BLaER1 (cell line): Measurements from ENCODE around the gene FCF1.

ENCODE experiments used
- H3K27ac ChIP-seq: shearing (Covaris generic); formaldehyde crosslinking; 2 replicates; pipeline ENCODE4 v1.8.1; 2022
- H3K27me3 ChIP-seq: shearing (Covaris generic); formaldehyde crosslinking; 2 replicates; pipeline ENCODE4 v1.8.1; 2022
- H3K36me3 ChIP-seq: shearing (Covaris generic); formaldehyde crosslinking; 2 replicates; pipeline ENCODE4 v1.8.1; 2022
- H3K4me1 ChIP-seq: shearing (Covaris generic); formaldehyde crosslinking; 2 replicates; pipeline ENCODE4 v1.8.1; 2022
- H3K4me2 ChIP-seq: shearing (Covaris generic); formaldehyde crosslinking; 2 replicates; pipeline ENCODE4 v1.8.1; 2022
- H3K4me3 ChIP-seq: shearing (Covaris generic); formaldehyde crosslinking; 2 replicates; pipeline ENCODE4 v1.8.1; 2022
- H3K9ac ChIP-seq: shearing (Covaris generic); formaldehyde crosslinking; 2 replicates; pipeline ENCODE4 v1.8.1; 2022
- H3K9me3 ChIP-seq: shearing (Covaris generic); formaldehyde crosslinking; 2 replicates; pipeline ENCODE4 v1.8.1; 2022
- H4K20me1 ChIP-seq: shearing (Covaris generic); formaldehyde crosslinking; 2 replicates; pipeline ENCODE4 v1.8.1; 2022
- Cebpa-rat ChIP-seq: shearing (Covaris generic); IDR thresholded peaks from 2 replicates; pipeline ENCODE4 v1.8.1; 2022

The FCF1 gene

DNA sequence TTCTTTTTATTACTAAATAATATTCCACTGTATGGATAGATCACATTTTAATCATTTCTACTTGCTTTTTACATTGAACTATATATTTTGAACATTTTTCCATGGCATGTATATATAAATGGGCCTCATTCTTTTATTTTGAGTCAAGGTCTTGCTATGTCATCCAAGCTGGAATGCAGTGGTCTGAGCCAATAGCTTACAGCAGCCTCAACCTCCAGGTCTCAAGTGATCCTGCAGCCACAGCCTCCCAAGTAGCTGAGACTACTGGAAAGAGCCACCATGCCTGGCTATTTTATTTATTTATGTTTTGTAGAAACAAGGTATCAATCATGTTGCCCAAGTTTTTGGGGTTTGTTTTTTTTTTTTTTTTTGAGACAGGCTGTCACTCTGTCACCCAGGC is 7.6 kb downstream of the FCF1 start:
- no peak overlapping the region for H3K9ac ChIP-seq
- peaks cover 4% of the 10 kb centered on the region; the same call in 1 of the 2 replicates for H3K9me3 ChIP-seq
- no peak overlapping the region for H3K27ac ChIP-seq
- no peak overlapping the region for H3K4me3 ChIP-seq
- H3K4me2 ChIP-seq = no peak overlapping the region
- no peaks in the 10 kb centered on the region for H3K4me1 ChIP-seq
- TF ChIP-seq Cebpa-rat = no peak
- H4K20me1 ChIP-seq = no peaks in the 10 kb centered on the region
- H3K36me3 ChIP-seq = peaks cover 89% of the 10 kb centered on the region
- no peaks in the 10 kb centered on the region for H3K27me3 ChIP-seq

DNA sequence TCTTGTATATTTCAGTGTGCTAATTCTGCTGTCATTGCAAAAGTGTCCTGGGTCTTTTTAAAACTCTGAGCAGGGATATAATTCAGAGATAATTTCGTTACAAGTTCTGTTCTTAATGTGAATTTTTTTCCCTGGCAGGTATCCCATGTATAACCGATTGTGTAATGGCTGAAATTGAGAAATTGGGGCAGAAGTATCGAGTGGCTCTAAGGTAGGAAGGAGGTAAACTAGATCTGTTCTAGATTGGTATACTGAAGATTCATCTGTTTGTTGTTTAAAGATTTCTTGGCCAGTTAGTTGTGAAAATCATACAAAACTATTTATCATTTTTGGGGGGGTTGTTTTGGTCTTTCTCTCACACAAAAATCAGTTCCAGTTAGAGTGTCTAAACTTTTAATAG is 10.2 kb downstream of the FCF1 start:
- no peak overlapping the region for H3K9ac ChIP-seq
- no peak overlapping the region for H3K27ac ChIP-seq
- peaks cover 13% of the 10 kb centered on the region for H3K9me3 ChIP-seq
- no peaks in the 10 kb centered on the region for H4K20me1 ChIP-seq
- H3K27me3 ChIP-seq = no peaks in the 10 kb centered on the region
- no peak overlapping the region for H3K4me3 ChIP-seq
- H3K4me1 ChIP-seq = no peaks in the 10 kb centered on the region
- H3K4me2 ChIP-seq = no peak overlapping the region
- TF ChIP-seq Cebpa-rat = no peak
- peaks cover 73% of the 10 kb centered on the region for H3K36me3 ChIP-seq

DNA sequence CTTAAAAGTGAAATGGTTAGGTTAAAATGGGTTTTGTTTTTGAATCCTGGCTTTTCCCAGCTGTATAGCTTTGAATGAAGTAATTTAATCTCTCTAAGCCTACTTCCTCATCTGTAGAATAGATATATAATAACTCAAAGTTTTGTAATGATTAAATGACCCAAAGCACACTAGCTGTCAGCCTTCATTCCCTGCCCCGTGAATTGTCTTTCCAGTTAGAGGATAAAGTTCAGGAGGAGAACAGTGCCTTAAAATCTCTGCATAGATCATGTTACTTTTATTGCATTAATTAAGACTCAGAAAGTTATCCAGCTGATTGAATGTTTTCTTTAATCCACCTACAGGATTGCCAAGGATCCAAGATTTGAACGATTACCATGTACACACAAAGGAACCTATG is 19.4 kb downstream of the FCF1 start:
- no peaks in the 10 kb centered on the region for H3K9me3 ChIP-seq
- no peak overlapping the region for H3K4me3 ChIP-seq
- peaks cover 67% of the 10 kb centered on the region for H3K36me3 ChIP-seq
- H3K4me1 ChIP-seq = no peaks in the 10 kb centered on the region
- H3K9ac ChIP-seq = no peak overlapping the region
- no peak overlapping the region for H3K4me2 ChIP-seq
- H3K27me3 ChIP-seq = no peaks in the 10 kb centered on the region
- TF ChIP-seq Cebpa-rat = no peak
- H3K27ac ChIP-seq = no peak overlapping the region
- H4K20me1 ChIP-seq = no peaks in the 10 kb centered on the region

DNA sequence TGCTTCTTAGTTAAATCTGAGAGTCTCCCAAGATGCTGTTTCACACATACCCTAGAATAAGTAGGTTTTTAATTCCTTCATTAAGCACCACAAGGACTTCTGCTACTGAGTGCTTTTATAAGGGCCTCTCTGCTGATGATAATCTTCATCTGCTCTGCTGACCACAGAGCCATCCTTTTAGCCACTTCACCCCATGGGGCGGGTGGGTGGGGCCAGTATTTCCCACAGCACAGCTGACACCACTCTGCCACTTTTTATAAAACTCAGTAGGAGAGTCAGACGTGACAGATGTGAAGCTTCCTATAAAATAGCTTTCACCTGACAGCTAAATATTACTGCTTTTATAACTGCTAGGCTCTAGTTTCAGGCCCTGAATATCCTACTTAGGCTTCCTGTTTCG is 20.3 kb downstream of the FCF1 start:
- Histone ChIP-seq H4K20me1 (no peaks in the 10 kb centered on the region), H3K4me3 (no peak overlapping the region), H3K4me1 (no peaks in the 10 kb centered on the region), H3K9ac (no peak overlapping the region), H3K36me3 (peaks cover 75% of the 10 kb centered on the region), H3K9me3 (no peaks in the 10 kb centered on the region), H3K27ac (no peak overlapping the region), H3K27me3 (no peaks in the 10 kb centered on the region), H3K4me2 (no peak overlapping the region)
- TF ChIP-seq Cebpa-rat = no peak

DNA sequence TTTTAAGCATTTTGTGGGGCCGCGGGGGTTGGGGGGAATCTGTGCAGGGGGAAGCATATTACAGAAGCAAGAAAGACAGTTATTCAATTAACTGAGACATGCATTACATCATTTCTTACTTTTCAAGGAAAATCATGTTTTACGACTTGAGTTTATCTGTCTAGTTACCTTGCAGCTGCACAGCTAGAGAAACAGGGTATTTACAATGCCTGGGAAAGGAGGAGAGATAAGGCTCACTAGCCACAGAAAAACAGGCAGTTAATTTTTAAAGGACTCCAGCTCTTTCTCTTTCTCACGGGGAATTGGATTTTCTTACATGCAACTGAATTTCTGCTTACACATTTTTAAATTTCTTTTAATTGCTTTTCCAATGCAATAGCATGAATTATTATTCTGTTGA is 22.2 kb downstream of the FCF1 start:
- Histone ChIP-seq H3K4me3 (no peak overlapping the region), H3K27me3 (no peaks in the 10 kb centered on the region), H3K36me3 (peaks cover 87% of the 10 kb centered on the region), H4K20me1 (no peaks in the 10 kb centered on the region), H3K27ac (no peak overlapping the region), H3K9me3 (no peaks in the 10 kb centered on the region), H3K4me1 (no peaks in the 10 kb centered on the region), H3K9ac (no peak overlapping the region), H3K4me2 (no peak overlapping the region)
- TF ChIP-seq Cebpa-rat = no peak

DNA sequence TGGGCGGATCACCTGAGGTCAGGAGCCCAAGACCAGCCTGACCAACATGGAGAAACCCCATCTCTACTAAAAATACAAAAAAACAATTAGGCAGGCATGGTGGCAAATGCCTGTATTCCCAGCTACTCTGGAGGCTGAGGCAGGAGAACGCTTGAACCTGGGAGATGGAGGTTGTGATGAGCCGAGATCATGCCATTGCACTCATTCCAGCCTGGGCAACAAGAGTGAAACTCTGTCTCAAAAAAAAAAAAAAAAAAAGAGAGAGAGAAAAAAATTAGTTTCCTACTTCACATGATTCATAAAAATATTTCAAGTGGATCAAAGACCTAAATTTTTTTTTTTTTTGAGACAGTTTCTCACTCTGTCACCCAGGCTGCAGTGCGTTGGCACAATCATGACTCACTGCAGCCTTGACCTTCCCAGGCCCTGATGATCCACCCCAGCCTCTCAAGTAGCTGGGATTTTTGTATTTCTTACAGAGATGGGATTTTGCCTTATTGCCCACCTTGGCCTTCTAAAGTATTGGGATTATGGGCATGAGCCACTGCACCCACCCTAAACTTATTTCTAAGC is 24.9 kb downstream of the FCF1 start:
- Histone ChIP-seq H3K4me2 (no peak overlapping the region), H4K20me1 (no peaks in the 10 kb centered on the region), H3K9ac (no peak overlapping the region), H3K9me3 (no peaks in the 10 kb centered on the region), H3K4me1 (no peaks in the 10 kb centered on the region), H3K27me3 (no peaks in the 10 kb centered on the region), H3K27ac (no peak overlapping the region), H3K36me3 (peaks cover 63% of the 10 kb centered on the region), H3K4me3 (no peak overlapping the region)
- TF ChIP-seq Cebpa-rat = no peak

DNA sequence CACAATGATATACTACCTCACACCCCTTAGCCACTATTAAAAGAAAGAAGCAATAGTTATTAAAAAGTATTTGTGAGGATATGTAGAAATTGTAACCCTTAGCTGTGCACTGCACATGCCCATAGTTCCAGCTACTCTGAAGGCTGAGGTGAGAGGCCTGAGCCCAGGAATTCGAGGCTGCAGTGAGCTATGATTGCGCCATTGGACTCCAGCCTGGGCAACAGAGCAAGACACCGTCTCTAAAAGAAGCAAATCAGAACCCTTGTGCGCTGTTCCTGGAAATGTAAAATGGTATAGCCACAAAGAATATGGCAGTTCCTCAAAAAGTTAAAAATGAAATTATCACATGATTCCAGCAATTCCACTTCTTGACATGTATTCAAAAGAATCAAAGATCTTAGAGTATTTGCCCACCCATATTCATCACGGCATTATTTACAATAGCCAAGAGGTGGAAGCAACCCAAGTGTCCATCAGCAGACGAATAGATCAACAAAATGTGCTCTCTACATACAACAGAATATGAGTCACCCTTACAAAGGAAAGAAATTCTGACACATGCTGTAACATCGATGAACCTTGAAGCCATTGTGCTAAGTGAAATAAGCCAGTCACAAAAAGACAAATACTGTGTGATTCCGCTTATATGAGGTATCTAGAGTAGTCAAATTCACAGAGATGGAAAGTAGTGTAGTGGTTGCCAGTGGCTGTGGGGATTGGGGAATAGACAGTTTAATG is 26.5 kb downstream of the FCF1 start:
- no peaks in the 10 kb centered on the region for H4K20me1 ChIP-seq
- no peaks in the 10 kb centered on the region for H3K27me3 ChIP-seq
- H3K36me3 ChIP-seq = peaks cover 48% of the 10 kb centered on the region
- no peak overlapping the region for H3K9ac ChIP-seq
- no peak overlapping the region for H3K4me2 ChIP-seq
- no peak for TF ChIP-seq Cebpa-rat
- H3K4me3 ChIP-seq = no peak overlapping the region
- H3K9me3 ChIP-seq = no peaks in the 10 kb centered on the region
- no peak overlapping the region for H3K27ac ChIP-seq
- H3K4me1 ChIP-seq = no peaks in the 10 kb centered on the region

DNA sequence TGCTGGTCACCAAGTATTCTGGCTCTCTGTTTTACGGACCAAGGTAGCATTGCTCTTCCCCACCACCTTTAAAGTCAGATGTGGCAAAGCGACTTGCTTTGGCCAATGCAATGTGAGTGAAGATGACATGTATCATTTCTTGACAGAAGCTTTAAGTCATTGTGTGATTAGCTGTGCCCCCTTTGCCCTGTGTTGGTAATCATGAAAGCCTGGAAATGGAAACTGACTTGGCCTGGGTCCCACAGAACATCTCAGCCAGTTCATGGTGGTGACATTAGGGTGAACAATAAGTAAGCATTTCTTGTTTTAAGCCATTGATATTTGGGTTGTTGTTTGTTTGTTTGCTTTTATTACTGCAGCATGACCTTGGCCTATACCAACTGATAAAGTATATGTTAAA is 34.3 kb downstream of the FCF1 start:
- H3K4me2 ChIP-seq = no peak overlapping the region
- H3K9me3 ChIP-seq = peaks cover 12% of the 10 kb centered on the region
- H3K4me1 ChIP-seq = no peaks in the 10 kb centered on the region
- TF ChIP-seq Cebpa-rat = no peak
- H3K4me3 ChIP-seq = no peak overlapping the region
- no peak overlapping the region for H3K9ac ChIP-seq
- H3K27me3 ChIP-seq = no peaks in the 10 kb centered on the region
- no peaks in the 10 kb centered on the region for H3K36me3 ChIP-seq
- H4K20me1 ChIP-seq = no peaks in the 10 kb centered on the region
- H3K27ac ChIP-seq = no peak overlapping the region

DNA sequence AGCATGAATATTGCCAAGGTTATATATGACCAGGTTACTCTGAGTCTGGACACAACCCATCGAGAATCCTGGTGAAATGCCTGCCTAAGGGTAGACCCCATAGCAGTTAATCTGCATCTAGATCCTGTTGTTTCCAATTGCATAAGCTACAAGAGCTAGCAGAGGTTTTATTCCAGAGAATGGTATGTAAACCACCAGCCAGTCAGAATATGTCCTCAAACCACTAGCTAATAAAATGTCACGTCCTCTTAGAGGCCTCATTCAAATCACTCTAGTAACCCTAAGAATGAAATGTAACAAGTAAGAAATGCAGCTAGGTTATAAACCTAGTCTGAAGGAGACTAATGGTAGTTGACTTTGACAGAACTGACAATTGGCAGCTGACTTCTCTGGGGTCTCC is 41.2 kb downstream of the FCF1 start:
- Histone ChIP-seq H3K27ac (no peak overlapping the region), H3K4me3 (no peak overlapping the region), H4K20me1 (no peaks in the 10 kb centered on the region), H3K27me3 (no peaks in the 10 kb centered on the region), H3K9ac (no peak overlapping the region), H3K4me2 (no peak overlapping the region), H3K9me3 (peaks cover 29% of the 10 kb centered on the region), H3K36me3 (no peaks in the 10 kb centered on the region), H3K4me1 (no peaks in the 10 kb centered on the region)
- TF ChIP-seq Cebpa-rat = no peak

DNA sequence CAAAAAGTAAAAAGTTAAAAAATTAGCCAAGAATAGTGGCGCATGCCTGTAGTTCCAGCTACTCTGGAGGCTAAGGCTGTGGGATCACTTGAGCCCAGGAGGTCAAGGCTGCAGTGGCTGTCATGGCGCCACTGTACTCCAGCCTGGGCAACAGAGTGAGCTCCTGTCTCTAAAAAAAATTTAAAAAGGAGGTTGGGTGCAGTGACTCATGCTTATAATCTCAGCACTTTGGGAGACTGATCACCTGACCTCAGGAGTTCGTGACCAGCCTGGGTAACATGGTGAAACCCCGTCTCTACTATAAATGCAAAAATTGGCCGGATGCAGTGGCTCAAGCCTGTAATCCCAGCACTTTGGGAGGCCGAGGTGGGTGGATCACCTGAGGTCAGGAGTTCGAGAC is 42.0 kb downstream of the FCF1 start:
- no peak overlapping the region for H3K27ac ChIP-seq
- no peak overlapping the region for H3K9ac ChIP-seq
- TF ChIP-seq Cebpa-rat = no peak
- no peaks in the 10 kb centered on the region for H4K20me1 ChIP-seq
- no peaks in the 10 kb centered on the region for H3K36me3 ChIP-seq
- peaks cover 29% of the 10 kb centered on the region for H3K9me3 ChIP-seq
- no peaks in the 10 kb centered on the region for H3K4me1 ChIP-seq
- H3K27me3 ChIP-seq = no peaks in the 10 kb centered on the region
- no peak overlapping the region for H3K4me3 ChIP-seq
- no peak overlapping the region for H3K4me2 ChIP-seq
